ENCODE data around the gene IL12A. TPM values are rescaled to one million over a fixed set of nuclear protein-coding genes. Genes with fewer than 3 reads are reported as not detected.

The IL12A gene
- total and polyA plus RNA-seq, 2 of the 8 experiments (the other 6 are each of a cell fraction or from before 2014, with no cell fraction given): 0.41 to 0.92 TPM

- TF ChIP-seq ATF2 (IDR thresholded peaks at IDR 0.05; ENCODE audit: low read length): no peak
- TF ChIP-seq E2F6 (IDR thresholded peaks at IDR 0.05): no peak
- TF ChIP-seq TAF1 (IDR thresholded peaks at IDR 0.05; ENCODE audit: low read depth, low read length): no peak
- no peak for TF ChIP-seq CREB1 (IDR thresholded peaks at IDR 0.05)
- TF ChIP-seq MAFK (IDR thresholded peaks at IDR 0.05; ENCODE audit: low read depth, low read length): no peak
- TF ChIP-seq KDM4A (IDR thresholded peaks at IDR 0.05; ENCODE audit: low read depth, low read length, severe bottlenecking): no peak
- TF ChIP-seq SP2 (IDR thresholded peaks at IDR 0.05; ENCODE audit: low read length): no peak
- TF ChIP-seq HDAC2 (IDR thresholded peaks at IDR 0.05; ENCODE audit: borderline replicate concordance in 1 of 2, low read depth in 2 of 2, low read length in 2 of 2): no peak
Observed at GRCh38 chr3:159964166-159964973, 24.3 kb upstream of the IL12A start (continued).
